ENCODE measurements around the gene TEC. TPM values are rescaled to one million over a fixed set of nuclear protein-coding genes. Genes with fewer than 3 reads are reported as not detected.

The TEC gene
- total and polyA plus RNA-seq, 2 experiments from 2014 or later, result 2.9 to 3.0 TPM

GRCh38 chr4:48184882-48185281 is 84.8 kb downstream of the TEC start:
- Histone ChIP-seq H3K79me2 (replicated peaks; ENCODE audit: insufficient read depth) (no peaks in the 10 kb centered on the region), H3K27ac (ENCODE audit: low read depth) (no peak overlapping the region), H3K9me2 (ENCODE audit: insufficient read depth) (no peaks in the 10 kb centered on the region), H3K4me3 (no peak overlapping the region), H2AFZ (no peak overlapping the region), H3K4me1 (ENCODE audit: insufficient read depth) (peaks cover 8% of the 10 kb centered on the region; the same call in 1 of the 2 replicates), H3K4me2 (no peak overlapping the region), H3F3A (replicated peaks; ENCODE audit: low read depth) (no peaks in the 10 kb centered on the region), H3K27me3 (ENCODE audit: insufficient read depth) (no peaks in the 10 kb centered on the region), H4K20me1 (replicated peaks; ENCODE audit: insufficient read depth) (no peaks in the 10 kb centered on the region), H3K36me3 (ENCODE audit: insufficient read depth) (no peaks in the 10 kb centered on the region)
- TF ChIP-seq JUNB (IDR thresholded peaks at IDR 0.05; ENCODE audit: unreplicated experiment) (no peak), ZNF331 (CRISPR knock-in tag; IDR thresholded peaks at IDR 0.05; ENCODE audit: low read depth) (no peak), STAT1 (IDR thresholded peaks at IDR 0.05; ENCODE audit: unreplicated experiment) (no peak)
- TF ChIP-seq, protein P1, sequence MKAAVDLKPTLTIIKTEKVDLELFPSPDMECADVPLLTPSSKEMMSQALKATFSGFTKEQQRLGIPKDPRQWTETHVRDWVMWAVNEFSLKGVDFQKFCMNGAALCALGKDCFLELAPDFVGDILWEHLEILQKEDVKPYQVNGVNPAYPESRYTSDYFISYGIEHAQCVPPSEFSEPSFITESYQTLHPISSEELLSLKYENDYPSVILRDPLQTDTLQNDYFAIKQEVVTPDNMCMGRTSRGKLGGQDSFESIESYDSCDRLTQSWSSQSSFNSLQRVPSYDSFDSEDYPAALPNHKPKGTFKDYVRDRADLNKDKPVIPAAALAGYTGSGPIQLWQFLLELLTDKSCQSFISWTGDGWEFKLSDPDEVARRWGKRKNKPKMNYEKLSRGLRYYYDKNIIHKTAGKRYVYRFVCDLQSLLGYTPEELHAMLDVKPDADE (IDR thresholded peaks at IDR 0.05), result no peak
- H3K9me3 Mint-ChIP-seq, result peaks cover 14% of the 10 kb centered on the region
- H3K27me3 Mint-ChIP-seq (ENCODE audit: insufficient read depth, low read depth, poor library complexity), result peaks cover 2% of the 10 kb centered on the region
- peaks cover 7% of the 10 kb centered on the region for H3K4me1 Mint-ChIP-seq
- DNase-seq (ENCODE audit: low spot score) (no peak), ATAC-seq (no peak)
- no peak overlapping the region for H3K4me3 Mint-ChIP-seq
- H3K36me3 Mint-ChIP-seq (ENCODE audit: low read depth), result peaks cover 14% of the 10 kb centered on the region
- H3K27ac Mint-ChIP-seq, result no peak overlapping the region

GRCh38 chr4:48180234-48180633 is 89.4 kb downstream of the TEC start:
- Histone ChIP-seq H3K4me3 (no peak overlapping the region), H3K27me3 (ENCODE audit: insufficient read depth) (no peaks in the 10 kb centered on the region), H3K4me2 (no peak overlapping the region), H3K4me1 (ENCODE audit: insufficient read depth) (peaks cover 15% of the 10 kb centered on the region), H2AFZ (no peak overlapping the region), H3K27ac (ENCODE audit: low read depth) (no peak overlapping the region), H4K20me1 (replicated peaks; ENCODE audit: insufficient read depth) (no peaks in the 10 kb centered on the region), H3K36me3 (ENCODE audit: insufficient read depth) (no peaks in the 10 kb centered on the region), H3K79me2 (replicated peaks; ENCODE audit: insufficient read depth) (no peaks in the 10 kb centered on the region), H3F3A (replicated peaks; ENCODE audit: low read depth) (no peaks in the 10 kb centered on the region), H3K9me2 (ENCODE audit: insufficient read depth) (no peaks in the 10 kb centered on the region)
- Mint-ChIP-seq H3K36me3 (ENCODE audit: low read depth) (peaks cover 8% of the 10 kb centered on the region; the same call in 1 of the 3 replicates), H3K4me1 (peaks cover 27% of the 10 kb centered on the region), H3K27ac (no peak overlapping the region), H3K27me3 (ENCODE audit: insufficient read depth, low read depth, poor library complexity) (peaks cover 2% of the 10 kb centered on the region), H3K4me3 (no peak overlapping the region), H3K9me3 (peaks cover 3% of the 10 kb centered on the region)
- no peak for DNase-seq (ENCODE audit: low spot score)
- no peak for ATAC-seq
- no peak for TF ChIP-seq CTCF (conservative IDR thresholded peaks at IDR 0.05; ENCODE audit: low read depth in 2 of 2)
- TF ChIP-seq JUNB (IDR thresholded peaks at IDR 0.05; ENCODE audit: unreplicated experiment), result no peak
- no peak for TF ChIP-seq EZH2 (IDR thresholded peaks at IDR 0.05; ENCODE audit: low read depth, unreplicated experiment)
- no peak for TF ChIP-seq POLR2AphosphoS5 (IDR thresholded peaks at IDR 0.05; ENCODE audit: low read depth)
- TF ChIP-seq ZNF462 (CRISPR knock-in tag; IDR thresholded peaks at IDR 0.05), result no peak
- TF ChIP-seq REST (IDR thresholded peaks at IDR 0.05; ENCODE audit: unreplicated experiment), result no peak
- TF ChIP-seq CREB1 (CRISPR knock-in tag; IDR thresholded peaks at IDR 0.05; ENCODE audit: low read depth), result no peak
